K562 (cell line): Measurements from ENCODE around the gene COASY. TPM values are rescaled to one million over a fixed set of nuclear protein-coding genes. Genes with fewer than 3 reads are reported as not detected.
A peak's percentile ranks its signal among the peaks of the same experiment; 100 is the strongest.

Experiments used
- ETS1 ChIP-seq: conservative IDR thresholded peaks from 2 replicates; pipeline ENCODE4 v1.6.1; 2011; ENCODE audit warnings: low read depth, mild to moderate bottlenecking, low read length; ENCODE audit not compliant: control insufficient read depth
- FOXA1 ChIP-seq: fragments of 450-650 bp; IDR thresholded peaks from 2 replicates; pipeline ENCODE4 v1.6.1; 2016; ENCODE audit warnings: mild to moderate bottlenecking, borderline replicate concordance
- KAT2B ChIP-seq: IDR thresholded peaks from one replicate; pipeline ENCODE4 v1.6.1; 2012; ENCODE audit warnings: low read depth, mild to moderate bottlenecking, control low read depth, inconsistent platforms, low read length, moderate library complexity
- PURB ChIP-seq: sonication (generic); formaldehyde crosslinking; IDR thresholded peaks from 2 replicates; pipeline ENCODE4 v1.9.0; 2021; ENCODE audit warnings: low read depth, mild to moderate bottlenecking, missing genetic modification reagents
- SNRNP70 ChIP-seq: fragments of 200-400 bp; formaldehyde crosslinking; optimal IDR thresholded peaks from 2 replicates; pipeline ENCODE3; 2017; ENCODE audit warnings: low read depth, low read length
- YY1 ChIP-seq, 3 experiments: IDR thresholded peaks; 2 replicates each; pipeline ENCODE4 v1.6.1; 2011; ENCODE audit warnings: low read length in 2 of 3, mild to moderate bottlenecking in 2 of 3, moderate library complexity in 2 of 3, borderline replicate concordance in 1 of 3, control low read depth in 1 of 3, low read depth in 1 of 3; ENCODE audit not compliant: insufficient read depth in 3 of 3, insufficient replicate concordance in 2 of 3, control insufficient read depth in 1 of 3, insufficient read length in 1 of 3; ENCODE audit errors: extremely low read depth in 1 of 3
- ZBTB1 ChIP-seq: sonication (generic); formaldehyde crosslinking; IDR thresholded peaks from 2 replicates; pipeline ENCODE4 v1.8.1; 2023; ENCODE audit warnings: missing genetic modification reagents, low read depth, mild to moderate bottlenecking, borderline replicate concordance
- polyA plus RNA-seq, 8 experiments: library from polyadenylated mRNA; depleted of rRNA in 4 of 8; stranded (reverse) in 5 of 8; unstranded in 3 of 8; fragments of >200 nt; fragmentation: Nextera tagmentation in 2 of 8; fragmentation: Illumina TruSeq in 1 of 8; extraction: Ambion mirVana in 2 of 8; extraction: Trizol in 1 of 8; gene quantifications; 2 replicates each; pipeline versions ENCODE4 v1.2.1 to v1.2.3, GENCODE V29; 2011 to 2014; ENCODE audit warnings: inconsistent platforms in 1 of 8, missing spikeins in 1 of 8
- total RNA-seq, 7 experiments: library from RNA; depleted of rRNA in 6 of 7; stranded (reverse); fragments of >200 nt in 6 of 7; fragmentation: Illumina TruSeq in 2 of 7; extraction: Trizol in 2 of 7; gene quantifications; 2 replicates each; pipeline versions ENCODE4 v1.2.1 to v1.2.3, GENCODE V29; 2011 to 2021; ENCODE audit warnings: low replicate concordance in 1 of 7
- TF ChIP-seq, protein P1 (sequence below): fragments of 250-450 bp; sonication (Bioruptor Pico); IDR thresholded peaks from 2 replicates; pipeline ENCODE4 v1.4.0; 2020
- TF ChIP-seq, protein P2 (sequence below), 2 experiments: fragments of 450-650 bp; formaldehyde crosslinking in 1 of 2; IDR thresholded peaks; 2 replicates each; pipeline versions ENCODE4 v1.4.0 to v1.6.1; 2014 to 2020; ENCODE audit warnings: mild to moderate bottlenecking in 2 of 2, borderline replicate concordance in 1 of 2, low read depth in 1 of 2

COASY gene
- total and polyA plus RNA-seq, 9 of the 15 experiments (the other 6 are each of a cell fraction or from before 2014, with no cell fraction given): 25.4 to 175 (median 62.3) TPM

DNA sequence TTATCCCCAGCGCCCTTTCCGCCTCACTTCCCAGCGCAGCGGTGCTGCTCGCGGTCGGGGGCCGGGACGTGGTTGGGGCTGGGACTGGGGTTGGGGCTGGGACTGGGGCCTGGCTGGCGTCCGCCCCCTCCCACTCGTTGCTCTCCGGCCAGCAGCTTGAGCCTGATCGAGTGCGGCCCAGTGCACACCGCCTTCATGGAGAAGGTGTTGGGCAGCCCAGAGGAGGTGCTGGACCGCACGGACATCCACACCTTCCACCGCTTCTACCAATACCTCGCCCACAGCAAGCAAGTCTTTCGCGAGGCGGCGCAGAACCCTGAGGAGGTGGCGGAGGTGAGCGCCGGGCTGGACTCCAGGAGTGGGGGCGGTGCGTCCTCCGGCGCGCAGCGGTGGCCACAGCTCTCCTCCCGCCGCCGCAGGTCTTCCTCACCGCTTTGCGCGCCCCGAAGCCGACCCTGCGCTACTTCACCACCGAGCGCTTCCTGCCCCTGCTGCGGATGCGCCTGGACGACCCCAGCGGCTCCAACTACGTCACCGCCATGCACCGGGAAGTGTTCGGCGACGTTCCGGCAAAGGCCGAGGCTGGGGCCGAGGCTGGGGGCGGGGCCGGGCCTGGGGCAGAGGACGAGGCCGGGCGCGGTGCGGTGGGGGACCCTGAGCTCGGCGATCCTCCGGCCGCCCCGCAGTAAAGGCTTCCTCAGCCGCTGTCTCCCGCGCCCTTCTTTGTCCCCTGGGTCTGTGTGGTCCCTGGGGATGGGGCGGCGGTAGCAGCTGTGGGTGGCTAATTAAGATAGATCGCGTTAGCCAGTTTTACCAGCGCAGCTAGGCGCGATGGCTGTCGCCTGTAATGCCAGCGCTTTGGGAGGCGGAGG lies 7.5 kb upstream of the COASY start (continued):
- TF ChIP-seq, protein P1, sequence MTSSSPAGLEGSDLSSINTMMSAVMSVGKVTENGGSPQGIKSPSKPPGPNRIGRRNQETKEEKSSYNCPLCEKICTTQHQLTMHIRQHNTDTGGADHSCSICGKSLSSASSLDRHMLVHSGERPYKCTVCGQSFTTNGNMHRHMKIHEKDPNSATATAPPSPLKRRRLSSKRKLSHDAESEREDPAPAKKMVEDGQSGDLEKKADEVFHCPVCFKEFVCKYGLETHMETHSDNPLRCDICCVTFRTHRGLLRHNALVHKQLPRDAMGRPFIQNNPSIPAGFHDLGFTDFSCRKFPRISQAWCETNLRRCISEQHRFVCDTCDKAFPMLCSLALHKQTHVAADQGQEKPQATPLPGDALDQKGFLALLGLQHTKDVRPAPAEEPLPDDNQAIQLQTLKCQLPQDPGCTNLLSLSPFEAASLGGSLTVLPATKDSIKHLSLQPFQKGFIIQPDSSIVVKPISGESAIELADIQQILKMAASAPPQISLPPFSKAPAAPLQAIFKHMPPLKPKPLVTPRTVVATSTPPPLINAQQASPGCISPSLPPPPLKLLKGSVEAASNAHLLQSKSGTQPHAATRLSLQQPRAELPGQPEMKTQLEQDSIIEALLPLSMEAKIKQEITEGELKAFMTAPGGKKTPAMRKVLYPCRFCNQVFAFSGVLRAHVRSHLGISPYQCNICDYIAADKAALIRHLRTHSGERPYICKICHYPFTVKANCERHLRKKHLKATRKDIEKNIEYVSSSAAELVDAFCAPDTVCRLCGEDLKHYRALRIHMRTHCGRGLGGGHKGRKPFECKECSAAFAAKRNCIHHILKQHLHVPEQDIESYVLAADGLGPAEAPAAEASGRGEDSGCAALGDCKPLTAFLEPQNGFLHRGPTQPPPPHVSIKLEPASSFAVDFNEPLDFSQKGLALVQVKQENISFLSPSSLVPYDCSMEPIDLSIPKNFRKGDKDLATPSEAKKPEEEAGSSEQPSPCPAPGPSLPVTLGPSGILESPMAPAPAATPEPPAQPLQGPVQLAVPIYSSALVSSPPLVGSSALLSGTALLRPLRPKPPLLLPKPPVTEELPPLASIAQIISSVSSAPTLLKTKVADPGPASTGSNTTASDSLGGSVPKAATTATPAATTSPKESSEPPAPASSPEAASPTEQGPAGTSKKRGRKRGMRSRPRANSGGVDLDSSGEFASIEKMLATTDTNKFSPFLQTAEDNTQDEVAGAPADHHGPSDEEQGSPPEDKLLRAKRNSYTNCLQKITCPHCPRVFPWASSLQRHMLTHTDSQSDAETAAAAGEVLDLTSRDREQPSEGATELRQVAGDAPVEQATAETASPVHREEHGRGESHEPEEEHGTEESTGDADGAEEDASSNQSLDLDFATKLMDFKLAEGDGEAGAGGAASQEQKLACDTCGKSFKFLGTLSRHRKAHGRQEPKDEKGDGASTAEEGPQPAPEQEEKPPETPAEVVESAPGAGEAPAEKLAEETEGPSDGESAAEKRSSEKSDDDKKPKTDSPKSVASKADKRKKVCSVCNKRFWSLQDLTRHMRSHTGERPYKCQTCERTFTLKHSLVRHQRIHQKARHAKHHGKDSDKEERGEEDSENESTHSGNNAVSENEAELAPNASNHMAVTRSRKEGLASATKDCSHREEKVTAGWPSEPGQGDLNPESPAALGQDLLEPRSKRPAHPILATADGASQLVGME (CRISPR knock-in tag): peak; percentile 58; the same call in 1 of the 2 replicates
- TF ChIP-seq KAT2B (no peak), ETS1 (peak; percentile 59; the same call in 1 of the 2 replicates), SNRNP70 (no peak), ZBTB1 (CRISPR knock-in tag) (0 out of 2 replicates have a peak, but pooled peaks have one; percentile 41), YY1 (IDR thresholded peaks at IDR 0.05; ENCODE audit: borderline replicate concordance in 1 of 3, control insufficient read depth in 1 of 3, extremely low read depth in 1 of 3, insufficient read depth in 3 of 3, insufficient read length in 1 of 3, insufficient replicate concordance in 2 of 3, low read depth in 1 of 3, low read length in 2 of 3) (peak in 2 of 3 experiments; percentile 17 to 52), FOXA1 (no peak), PURB (CRISPR knock-in tag) (no peak)
- TF ChIP-seq, protein P2, sequence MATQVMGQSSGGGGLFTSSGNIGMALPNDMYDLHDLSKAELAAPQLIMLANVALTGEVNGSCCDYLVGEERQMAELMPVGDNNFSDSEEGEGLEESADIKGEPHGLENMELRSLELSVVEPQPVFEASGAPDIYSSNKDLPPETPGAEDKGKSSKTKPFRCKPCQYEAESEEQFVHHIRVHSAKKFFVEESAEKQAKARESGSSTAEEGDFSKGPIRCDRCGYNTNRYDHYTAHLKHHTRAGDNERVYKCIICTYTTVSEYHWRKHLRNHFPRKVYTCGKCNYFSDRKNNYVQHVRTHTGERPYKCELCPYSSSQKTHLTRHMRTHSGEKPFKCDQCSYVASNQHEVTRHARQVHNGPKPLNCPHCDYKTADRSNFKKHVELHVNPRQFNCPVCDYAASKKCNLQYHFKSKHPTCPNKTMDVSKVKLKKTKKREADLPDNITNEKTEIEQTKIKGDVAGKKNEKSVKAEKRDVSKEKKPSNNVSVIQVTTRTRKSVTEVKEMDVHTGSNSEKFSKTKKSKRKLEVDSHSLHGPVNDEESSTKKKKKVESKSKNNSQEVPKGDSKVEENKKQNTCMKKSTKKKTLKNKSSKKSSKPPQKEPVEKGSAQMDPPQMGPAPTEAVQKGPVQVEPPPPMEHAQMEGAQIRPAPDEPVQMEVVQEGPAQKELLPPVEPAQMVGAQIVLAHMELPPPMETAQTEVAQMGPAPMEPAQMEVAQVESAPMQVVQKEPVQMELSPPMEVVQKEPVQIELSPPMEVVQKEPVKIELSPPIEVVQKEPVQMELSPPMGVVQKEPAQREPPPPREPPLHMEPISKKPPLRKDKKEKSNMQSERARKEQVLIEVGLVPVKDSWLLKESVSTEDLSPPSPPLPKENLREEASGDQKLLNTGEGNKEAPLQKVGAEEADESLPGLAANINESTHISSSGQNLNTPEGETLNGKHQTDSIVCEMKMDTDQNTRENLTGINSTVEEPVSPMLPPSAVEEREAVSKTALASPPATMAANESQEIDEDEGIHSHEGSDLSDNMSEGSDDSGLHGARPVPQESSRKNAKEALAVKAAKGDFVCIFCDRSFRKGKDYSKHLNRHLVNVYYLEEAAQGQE (IDR thresholded peaks at IDR 0.05; ENCODE audit: borderline replicate concordance): no peak
- TF ChIP-seq, protein P2 (CRISPR knock-in tag; IDR thresholded peaks at IDR 0.05; ENCODE audit: low read depth): no peak
